GM21786 (cell line): Measurements from ENCODE around the gene TMEM204.

Source experiments
- ATAC-seq: cut with Tn5 transposase; IDR thresholded peaks from one replicate; pipeline ENCODE4 v1.9.1; 2021; ENCODE audit not compliant: unreplicated experiment

Gene TMEM204

DNA sequence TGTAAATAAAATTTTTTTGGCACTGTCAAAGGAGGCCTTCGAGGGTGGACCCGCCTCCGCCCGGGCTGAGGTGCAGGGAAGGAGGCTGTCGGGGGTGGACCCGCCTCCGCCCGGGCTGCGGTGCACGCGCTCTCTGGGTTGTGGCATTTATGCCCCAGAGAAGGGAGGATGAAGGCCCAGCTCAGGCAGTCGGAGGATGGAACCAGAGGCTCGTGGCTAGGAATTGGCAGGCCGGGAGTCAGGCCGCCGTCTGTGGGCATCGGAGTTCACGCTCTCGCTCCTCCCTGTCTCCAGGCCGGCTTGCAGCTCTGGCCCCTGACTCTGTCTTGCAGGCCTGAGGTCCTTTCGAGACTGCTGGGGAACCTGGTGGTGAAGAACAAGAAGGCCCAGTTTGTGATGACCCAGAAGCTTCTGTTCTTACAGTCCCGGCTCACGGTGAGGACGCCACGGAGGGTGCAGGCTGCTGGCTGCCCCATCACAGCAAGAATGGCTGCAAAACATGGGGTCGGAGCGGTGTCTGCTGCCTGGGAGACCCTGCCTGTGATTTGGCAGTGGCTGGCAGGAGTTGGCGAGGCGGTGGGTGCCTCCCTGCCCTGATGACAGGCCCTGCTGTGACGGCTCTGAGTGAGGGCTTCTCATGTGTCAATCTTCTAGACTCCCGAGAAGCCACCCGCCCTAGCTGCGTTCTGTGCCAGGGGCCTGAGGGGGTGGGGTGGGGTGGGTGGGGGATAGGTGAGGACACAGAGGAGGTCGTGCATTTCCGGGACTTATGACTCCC lies 34.4 kb upstream of the TMEM204 start:
- no peak for ATAC-seq

DNA sequence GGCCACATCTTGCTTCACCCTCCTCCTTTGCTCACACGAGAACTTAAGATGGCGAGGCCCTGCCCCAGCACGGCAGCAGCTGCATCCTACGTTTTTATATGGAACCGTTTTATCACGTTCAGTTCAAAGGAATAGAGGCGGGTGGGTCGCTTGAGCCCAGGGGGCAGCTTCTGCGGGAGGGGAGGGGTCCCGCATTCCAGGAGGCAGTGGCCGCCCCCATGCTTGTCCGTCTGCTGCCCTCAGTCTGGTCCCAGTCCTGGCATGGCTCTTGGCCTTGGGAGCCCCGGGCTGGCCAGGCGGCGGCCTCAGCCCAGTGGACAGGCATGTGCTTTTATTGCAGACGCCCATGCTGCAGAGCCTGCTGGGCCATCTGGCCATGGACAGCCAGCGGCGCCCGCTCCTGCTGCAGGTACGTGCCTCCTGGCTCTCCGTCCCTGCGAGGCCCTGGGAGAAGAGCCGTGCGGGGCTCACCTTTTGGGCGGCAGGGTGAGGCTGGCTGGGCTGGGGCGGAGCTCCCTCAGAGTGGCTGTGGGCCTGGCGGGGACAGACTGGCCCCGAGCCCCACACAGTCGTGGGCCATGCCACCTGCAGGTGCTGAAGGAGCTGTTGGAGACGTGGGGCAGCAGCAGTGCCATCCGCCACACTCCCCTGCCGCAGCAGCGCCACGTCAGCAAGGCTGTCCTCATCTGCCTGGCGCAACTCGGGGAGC lies 33.6 kb upstream of the TMEM204 start:
- no peak for ATAC-seq

DNA sequence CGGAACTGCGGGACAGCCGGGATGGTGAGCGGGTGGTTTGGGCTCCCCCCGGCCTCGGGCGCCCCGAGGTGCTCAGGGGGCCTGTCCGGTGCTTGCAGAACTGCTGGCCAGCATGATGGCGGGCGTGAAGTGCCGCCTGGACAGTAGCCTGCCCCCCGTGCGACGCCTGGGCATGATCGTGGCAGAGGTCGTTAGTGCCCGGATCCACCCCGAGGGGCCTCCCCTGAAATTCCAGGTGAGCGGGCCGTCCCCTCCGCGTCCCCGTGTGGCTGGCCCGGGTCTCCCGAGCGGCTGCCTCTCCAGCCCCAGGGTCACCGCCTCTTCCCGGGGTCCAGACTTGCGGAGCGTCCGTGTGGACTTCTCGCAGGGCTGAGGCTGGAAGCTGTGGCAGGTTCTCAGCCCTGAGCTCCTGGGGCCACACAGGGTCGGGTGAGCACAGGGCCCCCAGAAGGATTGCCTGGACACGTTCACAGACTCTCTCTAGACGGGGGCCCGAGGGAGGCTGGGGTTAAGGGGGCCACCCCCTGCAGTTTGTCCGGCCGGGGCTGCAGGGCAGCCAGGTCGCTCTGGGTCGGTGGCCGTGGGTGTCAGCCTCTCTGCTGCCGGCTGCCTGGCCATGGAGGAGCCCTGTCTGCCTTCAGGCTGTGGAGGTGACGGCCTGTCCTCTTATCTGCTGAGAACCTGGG lies 32.9 kb upstream of the TMEM204 start:
- no peak for ATAC-seq

DNA sequence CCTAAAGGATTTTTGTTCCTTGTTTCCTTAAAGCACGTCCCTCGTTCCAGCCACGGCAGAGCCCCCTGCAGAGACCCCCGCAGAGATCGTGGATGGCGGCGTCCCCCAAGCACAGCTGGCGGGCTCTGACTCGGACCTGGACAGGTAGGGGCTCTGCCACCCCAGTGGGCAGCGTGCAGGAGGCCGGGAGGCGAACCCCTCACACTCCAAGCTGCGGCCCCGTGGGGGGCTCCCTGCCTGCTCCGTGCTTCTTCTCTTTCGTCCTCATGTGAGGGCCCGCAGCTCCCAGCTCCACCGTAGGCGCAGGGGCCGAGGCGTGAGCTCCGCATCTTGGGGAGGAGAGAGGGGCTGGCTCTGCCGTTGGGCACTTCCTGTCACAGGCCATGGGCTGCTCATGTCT lies 31.8 kb upstream of the TMEM204 start:
- ATAC-seq: no peak

DNA sequence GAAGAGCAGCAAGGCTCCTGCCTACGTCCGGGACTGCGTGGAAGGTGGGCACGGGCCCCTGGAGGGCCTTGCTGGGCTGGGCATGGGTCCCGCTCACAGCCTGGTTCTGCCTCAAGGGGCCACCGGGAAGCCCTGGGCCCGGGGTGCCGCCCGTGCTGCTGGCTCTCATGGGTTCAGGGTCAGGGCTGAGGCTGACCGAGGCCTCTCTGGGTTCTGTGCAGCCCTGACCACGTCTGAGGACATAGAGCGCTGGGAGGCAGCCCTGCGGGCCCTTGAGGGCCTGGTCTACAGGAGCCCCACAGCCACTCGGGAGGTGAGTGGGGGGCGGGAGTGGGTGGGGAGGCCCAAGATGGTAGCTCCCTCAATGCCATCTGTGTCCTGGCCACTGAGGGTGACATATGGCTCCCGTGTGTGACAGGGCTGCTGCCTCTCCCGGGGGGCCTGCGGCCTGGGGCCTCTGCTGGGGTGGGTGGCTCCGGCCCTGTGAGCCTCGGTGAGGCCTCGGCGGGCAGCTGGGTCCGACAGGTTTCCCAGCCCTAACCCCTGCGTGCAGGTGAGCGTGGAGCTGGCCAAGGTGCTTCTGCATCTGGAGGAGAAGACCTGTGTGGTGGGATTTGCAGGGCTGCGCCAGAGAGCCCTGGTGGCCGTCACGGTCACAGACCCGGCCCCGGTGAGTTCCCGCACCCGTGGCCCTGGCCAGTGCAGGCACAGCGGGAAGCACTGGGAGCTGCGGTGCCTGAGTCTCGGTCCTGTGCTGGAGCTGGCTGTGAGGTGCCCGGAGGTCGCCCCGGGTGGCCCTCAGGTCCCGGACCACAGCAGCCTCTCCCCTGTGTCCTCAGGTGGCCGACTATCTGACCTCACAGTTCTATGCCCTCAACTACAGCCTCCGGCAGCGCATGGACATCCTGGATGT lies 31.1 kb upstream of the TMEM204 start:
- no peak for ATAC-seq

DNA sequence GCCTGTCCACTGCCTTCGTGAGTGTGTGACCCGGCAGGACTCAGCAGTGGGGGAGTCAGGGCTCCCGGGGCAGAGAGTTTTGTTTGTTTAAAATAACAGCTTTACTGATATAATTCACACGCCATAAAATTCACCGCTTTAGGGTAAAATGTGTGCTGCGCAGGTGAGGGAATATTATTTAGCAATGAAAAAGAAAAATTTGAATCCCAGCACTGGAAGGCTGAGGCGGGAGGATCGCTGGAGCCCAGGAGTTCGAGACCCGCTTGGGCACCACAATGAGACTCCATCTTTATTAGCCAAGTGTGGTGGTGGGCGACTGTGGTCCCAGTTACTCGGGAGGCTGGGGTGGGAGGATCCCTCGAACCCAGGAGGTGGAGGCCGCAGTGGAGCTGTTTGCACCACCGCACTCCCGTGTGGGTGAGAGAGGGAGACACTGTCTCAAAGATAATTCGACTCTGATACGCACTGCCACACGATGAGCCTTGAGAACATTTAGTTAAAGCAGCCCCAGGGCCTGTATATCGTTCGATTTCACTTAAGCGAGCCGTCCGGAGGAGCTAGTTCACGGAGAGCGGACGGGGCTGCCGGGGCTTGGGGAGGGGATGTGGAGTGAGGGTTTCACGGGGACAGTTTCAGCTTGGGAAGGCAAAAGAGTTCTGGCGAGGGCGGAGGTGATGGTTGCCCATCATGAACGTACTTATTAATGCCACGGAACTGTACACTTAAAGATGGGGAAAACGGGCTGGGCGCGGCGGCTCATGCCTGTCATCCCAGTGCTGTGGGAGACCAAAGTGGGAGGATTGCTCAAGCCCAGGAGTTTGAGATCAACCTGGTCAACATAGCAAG lies 30.1 kb upstream of the TMEM204 start:
- ATAC-seq: no peak

DNA sequence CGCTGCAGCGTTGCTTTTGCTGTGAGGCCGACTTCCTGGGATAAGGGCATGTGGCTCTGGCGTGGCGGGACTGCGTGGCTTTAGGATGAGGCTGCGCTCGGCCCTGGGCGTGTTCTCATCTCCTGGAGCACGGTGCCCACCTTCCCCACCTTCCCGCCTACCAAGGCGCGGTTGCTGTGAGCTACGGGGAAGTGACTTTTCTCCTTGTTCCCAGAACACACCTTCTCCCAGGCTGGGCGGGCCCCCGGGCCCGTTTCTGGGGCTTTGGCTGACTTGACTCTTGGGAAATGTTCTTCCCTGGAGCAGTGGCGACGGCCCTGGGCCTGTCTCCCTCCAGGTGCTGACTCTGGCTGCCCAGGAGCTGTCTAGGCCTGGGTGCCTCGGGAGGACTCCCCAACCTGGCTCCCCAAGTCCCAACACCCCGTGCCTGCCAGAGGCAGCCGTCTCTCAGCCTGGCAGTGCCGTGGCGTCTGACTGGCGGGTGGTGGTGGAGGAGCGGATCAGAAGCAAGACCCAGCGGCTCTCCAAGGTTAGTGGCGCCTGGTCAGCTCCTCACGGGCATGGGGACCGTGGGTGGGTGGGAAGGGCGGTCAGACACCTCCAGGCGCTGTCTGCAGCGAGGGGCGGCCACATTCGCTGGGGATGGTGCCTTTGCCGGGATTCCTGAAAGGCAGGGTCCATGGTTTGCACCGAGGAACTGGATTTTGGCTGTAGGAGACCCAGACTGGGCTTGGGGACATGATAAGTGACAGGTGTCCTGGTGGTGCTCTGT lies 28.2 kb upstream of the TMEM204 start:
- no peak for ATAC-seq

DNA sequence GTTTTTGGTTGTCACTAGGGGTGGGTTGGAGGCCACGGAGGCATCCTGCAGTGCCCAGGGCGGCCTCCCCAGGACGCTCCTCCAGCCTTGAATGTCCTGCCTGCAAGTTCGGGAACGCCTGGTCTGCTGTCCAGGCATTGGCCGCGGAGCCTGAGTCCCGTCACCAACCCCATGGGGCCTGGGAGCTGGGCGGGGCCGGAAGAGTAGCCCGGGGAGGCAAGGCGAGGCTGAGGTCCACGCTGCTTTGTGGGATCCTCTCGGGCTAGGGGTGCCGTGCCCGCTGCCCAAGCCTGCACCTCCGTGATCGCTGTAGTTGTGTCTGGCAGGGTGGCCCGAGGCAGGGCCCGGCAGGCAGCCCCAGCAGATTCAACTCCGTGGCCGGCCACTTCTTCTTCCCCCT lies 27.6 kb upstream of the TMEM204 start:
- ATAC-seq: no peak

DNA sequence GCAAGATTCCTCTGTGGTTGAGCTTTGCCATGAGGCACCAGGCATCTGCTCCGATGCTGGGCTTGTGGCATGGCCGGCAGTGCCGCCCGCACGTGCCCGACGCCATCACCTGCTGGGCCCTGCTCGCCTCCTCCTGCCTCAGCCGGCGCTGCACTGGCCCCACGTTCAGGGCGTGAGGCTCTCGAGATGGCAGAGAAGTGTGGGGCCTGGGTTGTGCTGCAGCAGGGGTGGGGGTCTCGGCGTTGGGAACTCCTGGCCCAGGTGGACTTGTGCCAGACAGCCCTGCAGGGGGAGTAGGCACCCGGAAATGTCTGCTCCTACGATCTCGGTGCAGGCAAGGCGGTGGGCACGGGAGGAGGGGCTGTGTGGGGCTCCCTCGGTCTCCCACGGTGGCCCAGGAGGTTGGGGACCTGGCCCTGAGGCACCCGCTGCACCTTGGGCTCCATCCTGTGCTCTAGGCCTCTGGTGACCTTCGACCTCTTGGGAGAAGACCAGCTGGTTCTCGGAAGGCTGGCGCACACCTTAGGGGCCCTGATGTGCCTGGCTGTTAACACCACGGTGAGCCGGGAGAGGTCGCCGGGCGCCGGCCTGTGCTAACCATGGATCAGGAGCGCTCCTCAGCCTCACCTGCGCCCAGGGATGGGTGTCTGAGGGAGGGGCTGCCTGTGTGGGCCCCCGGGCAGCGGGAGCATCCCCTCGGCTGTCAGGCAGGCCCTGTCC lies 26.8 kb upstream of the TMEM204 start:
- ATAC-seq: no peak

DNA sequence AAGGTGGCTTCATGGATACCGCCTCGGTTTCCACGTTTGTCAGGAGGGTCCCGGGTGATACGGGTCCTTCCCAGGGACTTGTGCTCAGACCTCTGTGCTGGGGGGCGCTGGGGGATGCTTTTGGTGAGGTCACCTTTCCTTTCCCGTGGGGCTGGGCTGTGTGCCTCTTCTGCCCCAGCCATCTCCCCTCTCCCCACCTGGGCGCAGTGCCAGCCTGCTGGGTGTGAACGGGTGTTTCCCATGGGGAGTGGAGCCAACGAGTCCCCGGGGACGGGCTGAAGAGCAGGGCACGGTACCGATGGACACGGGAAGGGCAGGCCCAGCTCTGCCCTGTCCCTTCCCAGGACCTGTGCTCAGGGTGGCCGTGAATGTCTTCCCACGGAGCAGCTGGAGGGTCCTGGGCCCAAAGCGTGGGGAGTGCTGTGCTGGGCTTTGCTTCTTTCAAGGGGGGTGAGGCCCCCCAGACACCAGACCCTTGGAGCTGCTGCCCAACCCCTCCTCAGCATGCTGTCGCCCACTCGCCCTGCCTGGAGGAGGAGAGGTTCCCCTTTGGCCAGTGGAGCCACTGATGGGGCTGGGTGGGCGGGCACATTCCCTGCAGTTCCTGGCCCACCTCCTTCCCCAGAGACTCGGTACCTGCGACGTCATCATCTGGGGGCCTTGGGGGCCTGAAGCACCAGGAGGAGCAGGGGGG lies 24.8 kb upstream of the TMEM204 start:
- no peak for ATAC-seq

DNA sequence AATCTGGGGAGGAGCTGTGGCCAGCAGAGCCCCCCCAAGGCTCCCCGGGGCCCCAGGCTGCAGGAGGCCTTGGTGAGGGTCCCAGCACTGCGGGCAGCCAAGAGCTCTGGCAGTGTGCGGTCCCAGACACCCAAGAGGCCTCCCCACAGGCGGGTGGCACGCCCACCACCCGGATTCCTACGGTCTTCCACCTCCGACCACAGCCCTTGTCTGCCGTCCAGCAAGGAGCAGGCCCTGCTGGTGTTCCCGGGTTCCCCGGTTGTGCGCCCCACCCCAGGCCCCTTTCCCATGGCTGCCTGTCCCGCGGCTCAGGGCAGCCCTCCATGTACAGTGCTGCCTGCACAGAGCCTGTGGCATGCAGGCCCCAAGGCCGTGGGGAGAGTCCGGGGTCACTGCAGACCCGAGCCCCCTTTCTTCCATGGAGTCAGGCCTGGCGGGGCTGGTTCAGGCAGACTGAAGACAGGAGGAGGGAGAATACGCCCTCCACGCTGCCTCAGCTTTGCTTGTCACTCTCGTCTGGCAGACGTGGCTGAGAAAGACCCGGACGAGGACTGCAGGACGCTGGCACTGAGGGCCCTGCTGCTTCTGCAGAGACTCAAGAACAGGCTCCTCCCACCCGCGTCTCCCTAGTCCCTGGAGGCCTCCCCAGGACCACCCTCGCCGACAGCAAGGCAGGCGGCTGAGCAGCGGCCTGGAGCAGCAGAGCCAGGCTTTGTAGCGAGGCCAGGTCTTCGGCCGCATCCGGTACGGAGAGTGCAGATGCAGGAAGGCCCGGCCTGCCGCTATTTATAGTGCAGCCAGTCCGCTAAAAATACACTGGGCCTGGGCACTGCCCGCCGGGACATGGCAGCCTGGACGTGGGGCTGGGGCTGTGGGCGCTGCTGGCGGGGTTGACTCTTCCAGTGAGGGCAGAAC lies 23.9 kb upstream of the TMEM204 start:
- no peak for ATAC-seq

DNA sequence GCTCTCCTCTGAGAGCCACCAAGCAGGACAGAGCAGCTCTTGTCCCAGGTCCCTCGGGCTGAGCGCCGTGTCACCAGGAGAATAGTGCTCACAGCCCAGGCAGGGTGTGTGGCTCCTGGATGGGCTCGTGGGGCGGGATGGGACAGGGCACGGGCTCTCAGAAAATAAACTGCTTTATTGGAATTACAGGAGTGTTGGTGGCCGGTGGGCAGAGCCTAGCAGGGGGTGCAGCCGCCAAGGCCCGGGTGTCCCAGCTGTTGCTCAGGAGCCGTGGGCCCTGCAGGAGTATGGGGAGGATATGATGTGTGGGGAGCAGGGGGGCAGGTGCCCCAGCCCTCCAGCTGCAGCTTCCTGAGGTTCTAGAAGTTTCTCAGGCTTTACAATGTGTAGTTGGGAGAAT lies 23.2 kb upstream of the TMEM204 start:
- ATAC-seq: no peak

DNA sequence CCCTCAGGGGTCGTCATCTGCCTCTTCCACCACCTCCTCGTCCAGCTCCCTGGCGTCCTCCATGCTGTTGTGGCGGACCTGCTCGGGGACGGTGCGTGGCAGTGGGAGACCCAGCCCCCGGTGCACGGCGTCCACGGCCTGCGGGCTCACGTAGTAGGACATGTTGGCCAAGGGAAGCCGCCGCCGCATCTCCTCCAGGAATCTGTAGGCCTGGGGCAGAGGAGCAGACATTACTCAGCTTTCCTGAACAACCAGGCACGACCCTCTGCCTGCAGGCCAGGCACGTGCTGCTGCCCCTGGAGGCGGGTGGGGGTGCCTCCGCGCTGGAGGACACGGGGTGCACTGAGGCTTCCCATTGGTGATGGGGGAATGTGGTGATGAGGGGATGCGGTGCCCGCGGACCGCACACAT lies 22.5 kb upstream of the TMEM204 start:
- no peak for ATAC-seq

DNA sequence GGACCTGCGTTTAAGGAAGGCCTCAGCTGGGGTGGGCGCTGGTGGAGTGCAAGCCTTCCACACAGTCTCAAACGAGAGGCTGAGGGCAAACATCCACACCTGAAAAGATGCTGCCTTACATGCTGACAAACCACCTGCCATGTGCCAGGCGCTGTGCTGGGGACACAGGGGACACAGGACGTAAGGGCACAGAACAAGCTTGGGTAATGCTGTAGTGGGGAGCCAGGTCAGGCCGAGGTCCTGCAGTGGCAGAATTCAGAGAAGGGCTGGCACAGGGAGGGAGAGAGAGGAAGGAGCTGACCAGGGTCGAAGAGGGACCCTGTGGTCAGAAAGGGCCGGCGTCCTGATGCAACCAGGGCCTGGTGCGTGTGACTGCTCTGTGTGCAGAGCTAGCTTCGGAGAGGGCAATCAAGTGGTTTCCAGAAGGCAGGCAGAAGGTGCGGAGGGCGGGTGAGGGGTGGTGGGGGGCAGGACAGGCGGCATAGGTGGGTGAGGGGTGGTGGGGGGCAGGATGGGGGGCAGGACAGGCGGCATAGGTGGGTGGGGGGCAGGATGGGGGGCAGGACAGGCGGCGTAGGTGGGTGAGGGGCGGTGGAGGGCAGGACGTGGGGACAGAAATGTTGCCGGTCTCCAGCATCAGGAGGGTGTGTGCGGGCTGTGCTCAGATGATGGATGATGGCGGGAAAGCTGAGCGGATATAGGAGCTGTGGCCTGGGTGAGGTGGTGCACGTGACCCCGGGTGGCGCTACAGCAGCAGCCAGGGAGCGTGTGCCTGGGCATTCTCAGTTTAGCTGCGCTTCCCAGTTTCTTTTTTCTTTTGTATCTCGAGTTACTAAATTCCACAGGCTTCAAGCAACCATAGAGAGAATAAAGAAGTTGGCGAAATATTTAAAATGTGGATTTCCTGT lies 21.6 kb upstream of the TMEM204 start:
- ATAC-seq: no peak

DNA sequence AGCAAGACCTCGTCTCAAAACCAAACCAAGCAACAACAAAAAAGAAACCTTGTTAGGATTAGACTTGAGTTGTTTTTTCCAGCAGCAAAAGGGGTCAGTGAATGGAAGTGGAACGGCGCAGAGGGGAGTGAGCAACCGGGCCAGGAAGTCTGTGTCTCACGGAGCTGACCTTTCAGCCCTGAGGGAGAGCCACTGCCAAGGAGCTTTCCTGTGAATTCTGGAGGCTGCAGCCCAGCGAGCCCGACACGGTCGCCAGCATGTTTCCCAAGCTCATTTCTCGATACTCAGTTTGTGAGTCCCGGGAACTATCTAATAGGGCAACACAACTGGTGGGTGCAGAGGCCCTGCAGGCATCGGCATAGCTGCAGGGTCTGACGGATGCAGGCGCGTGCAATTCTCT lies 20.7 kb upstream of the TMEM204 start:
- ATAC-seq: no peak

DNA sequence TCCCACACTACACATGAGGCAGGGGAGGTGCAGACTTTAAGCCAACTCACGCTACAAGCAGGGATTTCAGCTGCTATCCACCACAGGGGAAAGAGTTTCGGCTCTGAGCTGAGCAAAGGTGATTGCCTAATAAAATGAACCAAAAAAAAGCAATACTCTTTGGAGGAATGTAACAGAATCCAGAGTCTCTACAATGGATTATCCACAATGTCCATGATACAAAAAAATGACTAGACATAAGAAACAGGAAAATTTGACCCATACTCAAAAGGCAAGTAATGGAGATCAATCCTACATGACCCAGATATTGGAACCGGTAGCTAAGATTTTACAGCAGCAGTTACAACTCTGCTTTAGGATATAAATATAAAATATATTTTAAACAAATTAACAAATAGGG lies 19.0 kb upstream of the TMEM204 start:
- ATAC-seq: no peak
